WTC11 (cell line): ENCODE measurements around the gene TSC1.

Source experiments
- CTCF ChIP-seq: fragments of 200-600 bp; IDR thresholded peaks from 2 replicates; pipeline ENCODE4 v1.8.0; 2022; ENCODE audit warnings: antibody characterized with exemption
- ESRRA ChIP-seq: sonication (generic); formaldehyde crosslinking; IDR thresholded peaks from 2 replicates; pipeline ENCODE4 v1.8.1; 2022; ENCODE audit warnings: mild to moderate bottlenecking, missing genetic modification reagents, borderline replicate concordance
- ZNF317 ChIP-seq: sonication (generic); formaldehyde crosslinking; IDR thresholded peaks from 2 replicates; pipeline ENCODE4 v1.8.1; 2023; ENCODE audit warnings: low read depth, mild to moderate bottlenecking, moderate library complexity, missing genetic modification reagents, borderline replicate concordance

- no peak for TF ChIP-seq ZNF317 (CRISPR knock-in tag)
- TF ChIP-seq CTCF: no peak
- no peak for TF ChIP-seq ESRRA
These were observed 90.9 kb downstream of the TSC1 start for GRCh38 chr9:132853482-132853881.
